Ovary (tissue), 9 donors: ENCODE measurements around the gene FXN. TPM values are rescaled to one million over a fixed set of nuclear protein-coding genes. Genes with fewer than 3 reads are reported as not detected.

Experiments used
- DNase-seq, 5 donors: peaks; one replicate each; pipeline ENCODE4 v3.0.0-alpha.2; 2019 to 2020
- H3K27ac ChIP-seq, 2 donors: fragments of 200-600 bp; one replicate each; pipeline versions ENCODE4 v1.5.1 to v1.8.0; 2019 to 2022
- H3K27me3 ChIP-seq: fragments of 200-600 bp; one replicate; pipeline ENCODE4 v1.8.0; 2022
- H3K36me3 ChIP-seq: fragments of 200-600 bp; sonication (generic); one replicate; pipeline ENCODE4 v1.5.1; 2019
- H3K4me1 ChIP-seq: one replicate; pipeline ENCODE4 v1.8.1; 2013; ENCODE audit warnings: mild to moderate bottlenecking, moderate library complexity; ENCODE audit not compliant: insufficient read depth
- H3K4me3 ChIP-seq: fragments of 200-600 bp; sonication (generic); one replicate; pipeline ENCODE4 v1.5.1; 2017
- H3K9me3 ChIP-seq, 2 donors: fragments of 200-600 bp in 1 of 2; sonication (generic) in 1 of 2; one replicate each; pipeline versions ENCODE4 v1.5.1 to v1.8.1; 2013 to 2019; ENCODE audit warnings: mild to moderate bottlenecking in 1 of 2, moderate library complexity in 1 of 2
- EP300 ChIP-seq: sonication (generic); formaldehyde crosslinking; IDR thresholded peaks from one replicate; pipeline ENCODE4 v1.6.1; 2017; ENCODE audit warnings: antibody characterized with exemption
- POLR2A ChIP-seq: fragments of 450-650 bp; IDR thresholded peaks from one replicate; pipeline ENCODE4 v1.6.1; 2017; ENCODE audit warnings: antibody characterized with exemption, mild to moderate bottlenecking, moderate library complexity
- WGBS, 3 donors: extraction: QIAGEN DNeasy Blood & Tissue Kit in 1 of 3; methylation state at CpG; one replicate each; pipeline versions ENCODE4 v1.1.5 to v1.1.7; 2013 to 2017; 5-methylcytosine and 5-hydroxymethylcytosine counted together
- intact Hi-C, 4 donors: fragments of 100-400 bp; cut with DNase I; formaldehyde crosslinking; loops; one replicate each; pipeline versions ENCODE4 v1.11.0 to v1.15.1; 2022 to 2023
- polyA plus RNA-seq, 2 donors: library from polyadenylated mRNA; stranded (reverse); fragments of 200-250 nt in 1 of 2; fragments of 350-450 nt in 1 of 2; fragmentation: Illumina TruSeq in 1 of 2; extraction: RNeasy Lipid Tissue Mini Kit (QIAGEN cat#74804) in 1 of 2; gene quantifications; one replicate each; pipeline ENCODE4 v1.2.3, GENCODE V29; 2013 to 2014
- total RNA-seq, 7 donors: library from RNA; depleted of rRNA in 2 of 7; stranded (reverse); fragments of >200 nt in 2 of 7; fragmentation: NEBNext Ultra II Directional in 3 of 7; extraction: Animal tissue kit (Norgen Biotek cat#: 25700) in 3 of 7; gene quantifications; one replicate each; pipeline versions ENCODE4 v1.1.0 to v1.2.4, GENCODE V29; 2016 to 2023
- TF ChIP-seq, protein P1 (sequence below), 3 donors: fragments of 450-650 bp in 2 of 3; fragments of 200-600 bp in 1 of 3; IDR thresholded peaks; one replicate each; pipeline versions ENCODE4 v1.5.1 to v1.8.0; 2016 to 2022; ENCODE audit warnings: antibody characterized with exemption in 3 of 3, mild to moderate bottlenecking in 1 of 3
- donor health status: DM: no; HTN: no; CAD: no; lungs with moderate emphysema.
- donor health status: DM: no; HTN: no; CAD: no.
- donor health status: Bipolar disorder and iron deficiency.
- donor health status: DM: yes; HTN: yes; CAD: no.
- donor health status: DM: no; HTN: no; CAD: no.
- donor health status: DM: yes; HTN: yes; CAD: no.

Gene FXN
- total and polyA plus RNA-seq, 9 donors = 4.5 to 29.2 (median 21.9) TPM

DNA sequence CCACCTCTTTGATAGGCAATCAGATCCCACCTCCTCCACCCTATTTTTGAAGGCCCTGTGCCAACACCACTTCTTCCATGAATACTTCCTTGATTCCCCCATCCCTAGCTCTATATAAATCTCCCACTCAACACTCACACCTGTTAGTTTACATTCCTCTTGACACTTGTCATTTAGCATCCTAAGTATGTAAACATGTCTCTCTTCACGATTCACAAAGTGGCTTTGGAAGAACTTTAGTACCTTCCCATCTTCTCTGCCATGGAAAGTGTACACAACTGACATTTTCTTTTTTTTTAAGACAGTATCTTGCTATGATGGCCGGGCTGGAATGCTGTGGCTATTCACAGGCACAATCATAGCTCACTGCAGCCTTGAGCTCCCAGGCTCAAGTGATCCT is 1.5 kb upstream of the FXN start:
- Histone ChIP-seq H3K4me3 (no peak overlapping the region), H3K27me3 (no peaks in the 10 kb centered on the region), H3K27ac (no peak overlapping the region), H3K9me3 (no peaks in the 10 kb centered on the region), H3K4me1 (peaks cover 2% of the 10 kb centered on the region), H3K36me3 (no peaks in the 10 kb centered on the region)
- DNase-seq = no peak
- 45 to 65% (median 58%) methylated on average over 2 of the region's 2 CpGs for WGBS, 3 donors
- intact Hi-C loops = no loop called here
- TF ChIP-seq POLR2A (no peak), EP300 (no peak)
- TF ChIP-seq, protein P1, sequence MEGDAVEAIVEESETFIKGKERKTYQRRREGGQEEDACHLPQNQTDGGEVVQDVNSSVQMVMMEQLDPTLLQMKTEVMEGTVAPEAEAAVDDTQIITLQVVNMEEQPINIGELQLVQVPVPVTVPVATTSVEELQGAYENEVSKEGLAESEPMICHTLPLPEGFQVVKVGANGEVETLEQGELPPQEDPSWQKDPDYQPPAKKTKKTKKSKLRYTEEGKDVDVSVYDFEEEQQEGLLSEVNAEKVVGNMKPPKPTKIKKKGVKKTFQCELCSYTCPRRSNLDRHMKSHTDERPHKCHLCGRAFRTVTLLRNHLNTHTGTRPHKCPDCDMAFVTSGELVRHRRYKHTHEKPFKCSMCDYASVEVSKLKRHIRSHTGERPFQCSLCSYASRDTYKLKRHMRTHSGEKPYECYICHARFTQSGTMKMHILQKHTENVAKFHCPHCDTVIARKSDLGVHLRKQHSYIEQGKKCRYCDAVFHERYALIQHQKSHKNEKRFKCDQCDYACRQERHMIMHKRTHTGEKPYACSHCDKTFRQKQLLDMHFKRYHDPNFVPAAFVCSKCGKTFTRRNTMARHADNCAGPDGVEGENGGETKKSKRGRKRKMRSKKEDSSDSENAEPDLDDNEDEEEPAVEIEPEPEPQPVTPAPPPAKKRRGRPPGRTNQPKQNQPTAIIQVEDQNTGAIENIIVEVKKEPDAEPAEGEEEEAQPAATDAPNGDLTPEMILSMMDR (IDR thresholded peaks at IDR 0.05) = no peak

DNA sequence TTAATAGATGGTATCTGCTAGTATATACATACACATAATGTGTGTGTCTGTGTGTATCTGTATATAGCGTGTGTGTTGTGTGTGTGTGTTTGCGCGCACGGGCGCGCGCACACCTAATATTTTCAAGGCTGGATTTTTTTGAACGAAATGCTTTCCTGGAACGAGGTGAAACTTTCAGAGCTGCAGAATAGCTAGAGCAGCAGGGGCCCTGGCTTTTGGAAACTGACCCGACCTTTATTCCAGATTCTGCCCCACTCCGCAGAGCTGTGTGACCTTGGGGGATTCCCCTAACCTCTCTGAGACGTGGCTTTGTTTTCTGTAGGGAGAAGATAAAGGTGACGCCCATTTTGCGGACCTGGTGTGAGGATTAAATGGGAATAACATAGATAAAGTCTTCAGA is 757 bp downstream of the FXN start:
- Histone ChIP-seq H3K4me1 (peaks cover 2% of the 10 kb centered on the region), H3K36me3 (no peaks in the 10 kb centered on the region), H3K4me3 (peak overlapping the region; percentile 58), H3K9me3 (no peaks in the 10 kb centered on the region), H3K27me3 (no peaks in the 10 kb centered on the region), H3K27ac (peak overlapping the region; percentile 68 to 82)
- TF ChIP-seq EP300 (no peak), POLR2A (no peak)
- intact Hi-C loops = loop anchor here in 1 of 4 donors (5.0 kb wide), 1 partner anchor 151 kb away; no protein-coding TSS in a partner anchor
- 0 to 5% (median 1%) methylated on average over 14 of the region's 14 CpGs for WGBS, 3 donors
- peak in 2 of 5 donors; percentile 24 to 56 for DNase-seq

DNA sequence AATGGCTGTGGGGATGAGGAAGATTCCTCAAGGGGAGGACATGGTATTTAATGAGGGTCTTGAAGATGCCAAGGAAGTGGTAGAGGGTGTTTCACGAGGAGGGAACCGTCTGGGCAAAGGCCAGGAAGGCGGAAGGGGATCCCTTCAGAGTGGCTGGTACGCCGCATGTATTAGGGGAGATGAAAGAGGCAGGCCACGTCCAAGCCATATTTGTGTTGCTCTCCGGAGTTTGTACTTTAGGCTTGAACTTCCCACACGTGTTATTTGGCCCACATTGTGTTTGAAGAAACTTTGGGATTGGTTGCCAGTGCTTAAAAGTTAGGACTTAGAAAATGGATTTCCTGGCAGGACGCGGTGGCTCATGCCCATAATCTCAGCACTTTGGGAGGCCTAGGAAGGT is 1.2 kb downstream of the FXN start:
- peak overlapping the region; percentile 68 to 82 for H3K27ac ChIP-seq
- H3K27me3 ChIP-seq = no peaks in the 10 kb centered on the region
- H3K36me3 ChIP-seq = no peaks in the 10 kb centered on the region
- 34 to 39% (median 36%) methylated on average over 10 of the region's 10 CpGs for WGBS, 3 donors
- TF ChIP-seq POLR2A (no peak), EP300 (no peak)
- TF ChIP-seq, protein P1 (IDR thresholded peaks at IDR 0.05) = no peak
- DNase-seq = peak in 1 of 5 donors; percentile 54
- intact Hi-C loops = loop anchor here in 1 of 4 donors (5.0 kb wide), 1 partner anchor 151 kb away; no protein-coding TSS in a partner anchor
- H3K9me3 ChIP-seq = no peaks in the 10 kb centered on the region
- peaks cover 2% of the 10 kb centered on the region for H3K4me1 ChIP-seq
- no peak overlapping the region for H3K4me3 ChIP-seq

DNA sequence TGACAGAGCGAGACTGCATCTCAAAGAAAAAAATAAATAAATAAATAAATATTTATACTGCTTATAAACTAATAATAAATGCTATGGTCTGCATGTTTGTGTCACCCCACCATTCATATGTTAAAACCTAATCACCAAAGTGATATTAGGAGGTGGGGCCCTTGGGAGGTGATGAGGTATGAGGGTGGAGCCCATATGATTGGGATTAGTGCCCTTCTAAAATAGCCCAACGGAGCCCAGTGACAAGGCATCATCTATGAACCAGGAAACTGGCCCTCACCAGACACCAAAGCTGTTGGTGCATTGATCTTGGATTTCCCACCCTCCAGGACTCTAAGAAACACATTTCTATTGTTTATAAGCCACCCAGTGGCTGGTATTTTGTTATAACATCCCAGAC is 5.1 kb downstream of the FXN start:
- no peak overlapping the region for H3K27ac ChIP-seq
- no peak for DNase-seq
- WGBS, 3 donors = 98 to 100% (median 99%) methylated on average over 2 of the region's 2 CpGs
- H3K4me3 ChIP-seq = no peak overlapping the region
- H3K27me3 ChIP-seq = no peaks in the 10 kb centered on the region
- no peaks in the 10 kb centered on the region for H3K36me3 ChIP-seq
- intact Hi-C loops = loop anchor here in 1 of 4 donors (10.0 kb wide), 1 partner anchor 1564 kb away; no protein-coding TSS in a partner anchor
- no peaks in the 10 kb centered on the region for H3K9me3 ChIP-seq
- TF ChIP-seq, protein P1 (IDR thresholded peaks at IDR 0.05) = no peak
- peaks cover 5% of the 10 kb centered on the region for H3K4me1 ChIP-seq
